Measurements from ENCODE around the gene SLC11A2.

GRCh38 chr12:50949801-50950302 is 76.3 kb downstream of the SLC11A2 start:
- TF ChIP-seq CTCF (IDR thresholded peaks at IDR 0.05) (no peak), EZH2 (IDR thresholded peaks at IDR 0.05; ENCODE audit: borderline replicate concordance, insufficient read depth, low read depth, low read length, poor library complexity, severe bottlenecking) (no peak)
